Esophagus muscularis mucosa (tissue), 3 donors: ENCODE results near the gene RSU1.

Experiments used
- CTCF ChIP-seq, 3 experiments: fragments of 200-600 bp in 2 of 3; fragments of 450-650 bp in 1 of 3; sonication (generic) in 2 of 3; IDR thresholded peaks; one replicate each; pipeline ENCODE4 v1.5.1; 2017 to 2019; ENCODE audit warnings: antibody characterized with exemption in 3 of 3, mild to moderate bottlenecking in 2 of 3, moderate library complexity in 1 of 3
- POLR2A ChIP-seq: fragments of 450-650 bp; IDR thresholded peaks from one replicate; pipeline ENCODE4 v1.6.1; 2017; ENCODE audit warnings: antibody characterized with exemption, moderate library complexity, mild to moderate bottlenecking, low read depth
- POLR2AphosphoS5 ChIP-seq, 2 donors: sonication (generic); formaldehyde crosslinking; IDR thresholded peaks; one replicate each; pipeline ENCODE4 v1.6.1; 2017; ENCODE audit warnings: antibody characterized with exemption in 2 of 2

DNA sequence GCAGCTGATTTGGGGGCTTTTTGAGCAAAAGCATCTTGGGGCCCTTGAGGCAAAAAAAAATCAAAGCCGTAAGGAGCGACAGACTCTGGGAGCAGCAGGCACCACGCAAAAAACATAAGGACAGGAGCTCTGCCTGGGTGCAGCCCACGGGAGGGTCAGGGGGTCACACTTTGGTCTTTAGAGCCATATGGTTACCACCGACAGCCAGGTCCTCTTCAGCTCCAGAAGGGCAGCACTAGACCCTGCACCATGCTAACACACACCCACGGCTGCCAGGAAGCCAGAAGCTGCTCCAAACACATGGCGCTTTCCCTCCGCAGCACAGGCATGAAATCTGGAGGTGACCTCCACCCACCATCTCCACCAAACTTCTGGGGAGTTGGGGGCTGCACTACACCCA, 47.1 kb downstream of the RSU1 start:
- TF ChIP-seq CTCF (IDR thresholded peaks at IDR 0.05) (no peak), POLR2AphosphoS5 (IDR thresholded peaks at IDR 0.05) (no peak), POLR2A (no peak)
